Measurements from ENCODE around the gene SCYGR8.
"Not testable (repeated sequence)": the region's sequence is repeated elsewhere in the genome, so short reads cannot be mapped to it uniquely, and the experiment has no call there.

Gene SCYGR8

GRCh38 chr2:227745594-227745993, at the start of gene SCYGR8:
TSS of gene SCYGR8 (plus strand) at chr2:227745894. CDS start at chr2:227745894, 0 bp downstream.
- no peak for DNase-seq

GRCh38 chr2:227696990-227697679, 48.6 kb upstream of the SCYGR8 start:
- DNase-seq: no peak

GRCh38 chr2:227701556-227701955, 44.1 kb upstream of the SCYGR8 start:
- no peak for DNase-seq

GRCh38 chr2:227703280-227703732, 42.4 kb upstream of the SCYGR8 start:
- DNase-seq: no peak

GRCh38 chr2:227703961-227704360, 41.7 kb upstream of the SCYGR8 start:
- DNase-seq: no peak

- no peak for DNase-seq
Observed at GRCh38 chr2:227706859-227707258, 38.8 kb upstream of the SCYGR8 start.

- no peak for DNase-seq
Observed at GRCh38 chr2:227707390-227707789, 38.3 kb upstream of the SCYGR8 start.

GRCh38 chr2:227710986-227711385, 34.7 kb upstream of the SCYGR8 start:
- no peak for DNase-seq

- no peak for DNase-seq
Observed at GRCh38 chr2:227713291-227713690, 32.4 kb upstream of the SCYGR8 start.

- DNase-seq: no peak
Observed at GRCh38 chr2:227716501-227716900, 29.2 kb upstream of the SCYGR8 start.

- no peak for DNase-seq
Observed at GRCh38 chr2:227717687-227718567, 27.8 kb upstream of the SCYGR8 start, which contains the start of gene SLC19A3. TSS of gene SLC19A3 (minus strand) at chr2:227718028. CDS start at chr2:227702318, 15,710 bp downstream.

- DNase-seq: no peak
Observed at GRCh38 chr2:227719641-227720040, 26.1 kb upstream of the SCYGR8 start.

GRCh38 chr2:227720680-227721079, 25.0 kb upstream of the SCYGR8 start:
- DNase-seq: no peak

GRCh38 chr2:227722821-227723220, 22.9 kb upstream of the SCYGR8 start:
- not testable (repeated sequence) for DNase-seq

- DNase-seq: no peak
Observed at GRCh38 chr2:227724394-227725039, 21.2 kb upstream of the SCYGR8 start, which contains the start of gene SCYGR6. TSS of gene SCYGR6 (minus strand) at chr2:227724757. CDS start at chr2:227724757, 0 bp downstream.

- no peak for DNase-seq
Observed at GRCh38 chr2:227728035-227728434, 17.7 kb upstream of the SCYGR8 start, which contains the start of gene SCYGR7. TSS of gene SCYGR7 (plus strand) at chr2:227728335. CDS start at chr2:227728335, 0 bp downstream.

- no peak for DNase-seq
Observed at GRCh38 chr2:227739351-227739750, 6.3 kb upstream of the SCYGR8 start.

GRCh38 chr2:227740705-227741104, 5.0 kb upstream of the SCYGR8 start:
- DNase-seq: not testable (repeated sequence)

GRCh38 chr2:227748079-227748478, 2.4 kb downstream of the SCYGR8 start:
- no peak for DNase-seq

- DNase-seq: not testable (repeated sequence)
Observed at GRCh38 chr2:227756261-227756660, 10.6 kb downstream of the SCYGR8 start.

GRCh38 chr2:227759411-227760118, 13.9 kb downstream of the SCYGR8 start:
- no peak for DNase-seq

- DNase-seq: no peak
Observed at GRCh38 chr2:227761740-227762476, 16.2 kb downstream of the SCYGR8 start.

Data from NK-92 treated with Interleukin-12 subunit alpha and Interleukin-12 subunit beta, amount 100 ng/mL, for 24 hours (cell line).